ENCODE data around the gene TPRG1.

Gene TPRG1

GRCh38 chr3:189338366-189338765 lies 166.6 kb downstream of the TPRG1 start:
- H3K36me3 ChIP-seq, result no peaks in the 10 kb centered on the region
- H3K4me3 ChIP-seq (ENCODE audit: low read depth, low read length), result no peak overlapping the region
- H3K9me3 ChIP-seq, result no peaks in the 10 kb centered on the region
- DNase-seq, result no peak
- TF ChIP-seq CTCF (IDR thresholded peaks at IDR 0.05; ENCODE audit: low read depth, low read length), result no peak
- no peaks in the 10 kb centered on the region for H3K4me1 ChIP-seq
- no peaks in the 10 kb centered on the region for H3K27me3 ChIP-seq

GRCh38 chr3:189339996-189340395 lies 168.2 kb downstream of the TPRG1 start:
- Histone ChIP-seq H3K36me3 (no peaks in the 10 kb centered on the region), H3K9me3 (no peaks in the 10 kb centered on the region), H3K4me3 (ENCODE audit: low read depth, low read length) (no peak overlapping the region), H3K4me1 (no peaks in the 10 kb centered on the region), H3K27me3 (no peaks in the 10 kb centered on the region)
- TF ChIP-seq CTCF (IDR thresholded peaks at IDR 0.05; ENCODE audit: low read depth, low read length), result no peak
- no peak for DNase-seq

DNA sequence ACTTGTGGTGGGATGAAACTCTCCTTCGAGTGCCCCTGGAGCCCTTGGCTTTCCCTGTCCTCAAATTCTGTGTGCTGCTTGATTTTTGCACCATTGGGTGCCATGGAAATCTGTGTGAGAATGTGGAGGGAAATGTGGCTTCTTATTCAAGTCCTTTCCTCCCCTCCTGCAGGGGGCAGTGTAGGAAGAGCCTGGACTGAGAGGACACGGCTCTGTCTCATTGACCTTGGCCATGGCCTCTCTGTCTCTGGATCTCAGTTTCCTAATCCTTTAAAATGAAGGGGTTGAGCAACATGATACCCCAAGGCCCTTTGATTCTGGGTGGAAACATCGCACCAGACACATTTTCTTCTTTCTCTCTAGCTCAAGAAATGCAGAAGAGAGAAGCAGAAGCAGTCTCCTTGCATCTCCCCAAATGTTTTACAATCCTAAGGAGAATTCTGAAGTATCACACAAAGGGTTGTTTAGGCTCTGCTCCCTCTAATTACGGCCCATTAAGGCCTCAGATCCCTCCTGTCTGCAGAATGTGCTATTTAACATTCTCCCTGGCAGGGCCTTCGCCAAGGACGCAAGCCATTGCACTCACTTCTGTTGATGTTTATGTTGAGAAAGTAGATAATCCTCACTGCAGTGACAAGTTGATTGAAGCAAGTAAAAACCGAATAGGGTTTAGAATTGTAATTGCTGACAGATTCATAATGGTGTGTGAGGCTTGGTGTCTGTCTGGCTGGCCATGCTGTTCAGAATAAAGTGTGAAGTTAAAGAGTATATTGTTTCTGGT lies 169.1 kb downstream of the TPRG1 start:
- peak; percentile 58 for TF ChIP-seq CTCF (IDR thresholded peaks at IDR 0.05; ENCODE audit: low read depth, low read length)
- no peaks in the 10 kb centered on the region for H3K36me3 ChIP-seq
- DNase-seq, result peak; percentile 59
- H3K9me3 ChIP-seq, result no peaks in the 10 kb centered on the region
- H3K4me1 ChIP-seq, result no peaks in the 10 kb centered on the region
- no peak overlapping the region for H3K4me3 ChIP-seq (ENCODE audit: low read depth, low read length)
- no peaks in the 10 kb centered on the region for H3K27me3 ChIP-seq

GRCh38 chr3:189342811-189343210 lies 171.0 kb downstream of the TPRG1 start:
- TF ChIP-seq CTCF (IDR thresholded peaks at IDR 0.05; ENCODE audit: low read depth, low read length), result no peak
- no peak for DNase-seq
- no peak overlapping the region for H3K4me3 ChIP-seq (ENCODE audit: low read depth, low read length)
- no peaks in the 10 kb centered on the region for H3K4me1 ChIP-seq
- no peaks in the 10 kb centered on the region for H3K27me3 ChIP-seq
- H3K36me3 ChIP-seq, result no peaks in the 10 kb centered on the region
- no peaks in the 10 kb centered on the region for H3K9me3 ChIP-seq

- no peak for DNase-seq
- no peak for TF ChIP-seq CTCF (IDR thresholded peaks at IDR 0.05; ENCODE audit: low read depth, low read length)
- Histone ChIP-seq H3K4me3 (ENCODE audit: low read depth, low read length) (no peak overlapping the region), H3K9me3 (no peaks in the 10 kb centered on the region), H3K27me3 (no peaks in the 10 kb centered on the region), H3K4me1 (no peaks in the 10 kb centered on the region), H3K36me3 (no peaks in the 10 kb centered on the region)
Observed at GRCh38 chr3:189344996-189345395, 173.2 kb downstream of the TPRG1 start.

DNA sequence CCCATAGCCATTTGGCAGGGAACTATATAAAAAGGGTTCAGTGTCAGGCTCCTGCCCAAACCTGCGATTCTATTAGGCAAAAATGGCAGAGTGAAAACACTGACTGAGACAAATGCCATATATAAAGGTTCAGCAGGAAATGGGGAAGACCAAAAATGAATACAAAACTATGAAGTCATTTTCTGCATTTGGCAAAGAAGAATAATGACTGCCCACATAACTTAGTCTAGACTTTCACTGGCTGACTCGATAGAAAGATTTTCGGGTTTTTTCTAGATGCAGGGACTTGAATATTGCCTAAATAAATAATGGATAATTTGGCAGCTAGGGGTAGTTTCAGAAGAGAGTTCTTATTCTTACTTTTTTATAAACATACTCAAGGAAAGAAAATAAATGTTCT lies 178.0 kb downstream of the TPRG1 start:
- no peaks in the 10 kb centered on the region for H3K4me1 ChIP-seq
- no peaks in the 10 kb centered on the region for H3K9me3 ChIP-seq
- no peaks in the 10 kb centered on the region for H3K36me3 ChIP-seq
- H3K4me3 ChIP-seq (ENCODE audit: low read depth, low read length), result no peak overlapping the region
- TF ChIP-seq CTCF (IDR thresholded peaks at IDR 0.05; ENCODE audit: low read depth, low read length), result no peak
- H3K27me3 ChIP-seq, result no peaks in the 10 kb centered on the region
- DNase-seq, result no peak
